Hepatic stellate cell (primary cell): ENCODE results near the gene PDE4A.

ENCODE experiments used
- DNase-seq: peaks from one replicate; pipeline ENCODE4 v3.0.0; 2011; ENCODE audit warnings: low spot score

Gene PDE4A

GRCh38 chr19:10510301-10510802 lies 90.0 kb downstream of the PDE4A start:
- DNase-seq, result no peak

- no peak for DNase-seq
Observed at GRCh38 chr19:10513223-10513622, 92.9 kb downstream of the PDE4A start.

- no peak for DNase-seq
Observed at GRCh38 chr19:10514211-10515145, 94.1 kb downstream of the PDE4A start.

GRCh38 chr19:10516064-10516385 lies 95.7 kb downstream of the PDE4A start:
- DNase-seq, result no peak

- peak; percentile 83 for DNase-seq
Observed at GRCh38 chr19:10516671-10517286, 96.4 kb downstream of the PDE4A start.

DNA sequence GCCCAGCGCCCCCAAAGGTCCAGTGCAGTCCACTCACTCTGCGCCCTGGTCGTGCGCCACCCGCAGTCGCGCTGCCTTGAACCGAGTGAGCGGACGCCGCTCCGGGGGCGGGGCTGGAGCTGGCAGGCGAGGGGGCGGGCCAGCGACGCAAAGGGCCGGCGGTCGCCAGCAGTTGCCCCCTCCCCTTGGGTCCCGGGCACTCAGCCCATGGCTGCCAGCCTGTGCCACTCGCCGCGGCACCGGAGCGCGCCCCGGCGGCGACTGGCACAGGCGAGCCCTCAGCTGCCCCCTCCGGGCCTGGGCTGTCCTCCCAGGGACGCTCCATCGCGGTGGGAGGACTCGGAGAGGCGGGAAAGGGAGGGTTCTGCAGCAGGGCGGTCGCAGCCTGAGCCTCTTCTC lies 97.0 kb downstream of the PDE4A start, which contains the start of gene S1PR5:
Gene S1PR5, minus strand, starts transcription at position 87 of the 399 bp plus-strand sequence. CDS start 2,436 bp downstream, outside the sequence.
- DNase-seq, result peak; percentile 70

GRCh38 chr19:10517760-10518443 lies 97.6 kb downstream of the PDE4A start:
- peak; percentile 83 for DNase-seq

DNA sequence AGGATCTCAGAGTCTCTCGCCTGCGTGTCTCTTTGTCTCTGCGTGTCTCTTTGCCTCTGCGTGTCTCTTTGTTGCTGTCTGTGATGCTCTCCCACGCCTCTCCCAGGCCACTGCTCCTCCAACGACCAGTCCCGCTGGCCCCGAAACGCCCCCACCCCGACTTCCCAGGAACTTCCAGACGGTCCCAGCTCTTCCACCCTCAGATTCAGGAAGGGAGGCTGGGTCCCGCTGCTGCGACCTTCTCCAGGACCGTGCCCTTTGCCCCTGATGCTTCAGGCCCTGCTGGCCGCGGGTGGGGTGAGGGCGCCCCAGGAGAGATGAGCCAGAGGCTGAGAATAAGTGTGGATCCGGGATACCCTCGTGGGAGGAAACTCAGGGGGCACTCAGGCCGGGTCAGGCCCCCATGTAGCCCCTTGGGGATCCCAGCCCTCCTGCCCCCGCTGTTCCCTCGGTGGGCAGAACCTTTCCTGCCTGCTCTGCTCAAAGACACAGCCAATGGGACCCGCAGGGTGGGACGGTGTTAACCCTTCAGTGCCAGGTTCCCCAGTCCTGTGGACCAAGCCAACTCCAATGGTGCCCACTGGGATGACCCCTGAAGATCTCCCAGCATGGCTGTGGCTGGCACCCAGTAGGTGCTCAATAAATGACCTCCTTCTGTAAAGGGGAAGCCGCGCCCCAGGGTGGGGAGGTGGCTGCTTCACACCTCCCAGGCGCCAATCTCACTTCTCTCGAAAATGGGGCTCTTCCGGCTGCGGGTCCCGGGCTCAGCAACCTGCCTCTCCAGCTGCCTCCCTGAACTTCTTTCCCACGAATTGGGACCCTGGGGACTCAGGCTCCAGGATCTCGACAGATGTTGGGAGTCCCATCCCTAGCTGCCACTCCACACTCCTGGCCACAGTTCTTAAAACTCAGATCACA lies 98.4 kb downstream of the PDE4A start:
- DNase-seq, result no peak
